OCI-LY3 (cell line): ENCODE results near the gene PCDHGB6.

Experiments used
- H2AFZ ChIP-seq: fragments of 200-600, 300-600 bp; shearing (Covaris generic); 2 replicates; pipeline ENCODE4 v1.6.0; 2014; ENCODE audit warnings: antibody characterized with exemption, low read depth, low read length
- H3K27ac ChIP-seq: fragments of 200-600, 300-600 bp; sonication (generic); 2 replicates; pipeline ENCODE4 v1.5.1; 2014; ENCODE audit warnings: mild to moderate bottlenecking, low read length, moderate library complexity, mixed read lengths
- H3K27me3 ChIP-seq: fragments of 200-600, 300-600 bp; sonication (generic); 2 replicates; pipeline ENCODE4 v1.6.1; 2014; ENCODE audit warnings: low read depth, low read length, mixed read lengths
- H3K36me3 ChIP-seq: fragments of 200-600, 300-600 bp; sonication (generic); replicated peaks from 2 replicates; pipeline ENCODE3; 2014; ENCODE audit warnings: low read depth, low read length, mixed read lengths
- H3K4me1 ChIP-seq: fragments of 300-600, 200-600 bp; sonication (generic); 2 replicates; pipeline ENCODE4 v1.6.1; 2014; ENCODE audit warnings: low read length, mixed read lengths
- H3K4me2 ChIP-seq: fragments of 200-600, 300-600 bp; sonication (generic); 2 replicates; pipeline ENCODE4 v1.6.1; 2014; ENCODE audit warnings: low read length, mixed read lengths
- H3K4me3 ChIP-seq: fragments of 300-600, 200-600 bp; sonication (generic); 2 replicates; pipeline ENCODE4 v1.5.1; 2014; ENCODE audit warnings: antibody characterized with exemption, mild to moderate bottlenecking, low read length, moderate library complexity
- H3K79me2 ChIP-seq: fragments of 300-600, 200-600 bp; shearing (Covaris generic); 2 replicates; pipeline ENCODE4 v1.6.1; 2014; ENCODE audit warnings: mild to moderate bottlenecking, low read length, mixed read lengths
- H3K9ac ChIP-seq: fragments of 300-600, 200-600 bp; shearing (Covaris generic); 2 replicates; pipeline ENCODE4 v1.6.0; 2014; ENCODE audit warnings: mild to moderate bottlenecking, low read length, moderate library complexity
- H3K9me3 ChIP-seq: fragments of 200-600, 300-600 bp; shearing (Covaris generic); 2 replicates; pipeline ENCODE4 v1.6.1; 2014; ENCODE audit warnings: low read length, mixed read lengths; ENCODE audit not compliant: insufficient read depth
- H4K20me1 ChIP-seq: fragments of 200-600, 300-600 bp; sonication (generic); 2 replicates; pipeline ENCODE4 v1.6.1; 2016; ENCODE audit warnings: low read length, mixed read lengths; ENCODE audit not compliant: insufficient read depth
- EZH2phosphoT487 ChIP-seq: fragments of 200-600 bp; shearing (Covaris generic); IDR thresholded peaks from 2 replicates; pipeline ENCODE4 v1.6.1; 2018; ENCODE audit warnings: antibody characterized with exemption, mixed run types, low read depth
- TF ChIP-seq, protein P1 (sequence below): fragments of 200-600, 300-600 bp; sonication (generic); IDR thresholded peaks from 2 replicates; pipeline ENCODE4 v1.5.1; 2014; ENCODE audit warnings: antibody characterized with exemption, low read length, low read depth

PCDHGB6 gene

DNA sequence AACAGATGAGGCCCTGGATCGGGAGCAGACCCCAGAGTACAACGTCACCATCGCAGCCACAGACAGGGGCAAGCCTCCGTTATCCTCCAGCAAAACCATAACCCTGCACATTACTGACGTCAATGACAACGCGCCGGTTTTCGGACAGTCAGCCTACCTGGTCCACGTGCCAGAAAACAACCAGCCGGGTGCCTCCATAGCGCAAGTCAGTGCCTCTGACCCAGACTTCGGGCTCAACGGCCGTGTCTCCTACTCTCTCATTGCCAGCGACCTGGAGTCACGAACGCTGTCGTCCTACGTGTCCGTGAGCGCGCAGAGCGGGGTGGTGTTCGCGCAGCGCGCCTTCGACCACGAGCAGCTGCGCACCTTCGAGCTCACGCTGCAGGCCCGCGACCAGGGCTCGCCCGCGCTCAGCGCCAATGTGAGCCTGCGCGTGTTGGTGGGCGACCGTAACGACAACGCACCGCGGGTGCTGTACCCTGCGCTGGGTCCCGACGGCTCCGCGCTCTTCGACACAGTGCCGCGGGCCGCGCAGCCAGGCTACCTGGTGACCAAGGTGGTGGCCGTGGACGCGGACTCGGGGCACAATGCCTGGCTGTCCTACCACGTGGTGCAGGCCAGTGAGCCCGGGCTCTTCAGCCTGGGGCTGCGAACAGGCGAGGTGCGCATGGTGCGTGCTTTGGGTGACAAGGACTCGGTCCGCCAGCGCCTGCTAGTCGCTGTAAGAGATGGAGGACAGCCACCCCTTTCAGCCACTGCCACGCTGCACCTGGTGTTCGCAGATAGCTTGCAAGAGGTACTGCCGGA, 11.5 kb downstream of the PCDHGB6 start:
- H3K9me3 ChIP-seq: no peaks in the 10 kb centered on the region
- no peaks in the 10 kb centered on the region for H3K36me3 ChIP-seq
- H3K27ac ChIP-seq: no peak overlapping the region
- H3K79me2 ChIP-seq: no peaks in the 10 kb centered on the region
- H2AFZ ChIP-seq: no peak overlapping the region
- H3K27me3 ChIP-seq: no peaks in the 10 kb centered on the region
- no peaks in the 10 kb centered on the region for H3K4me1 ChIP-seq
- TF ChIP-seq EZH2phosphoT487: no peak
- TF ChIP-seq, protein P1, sequence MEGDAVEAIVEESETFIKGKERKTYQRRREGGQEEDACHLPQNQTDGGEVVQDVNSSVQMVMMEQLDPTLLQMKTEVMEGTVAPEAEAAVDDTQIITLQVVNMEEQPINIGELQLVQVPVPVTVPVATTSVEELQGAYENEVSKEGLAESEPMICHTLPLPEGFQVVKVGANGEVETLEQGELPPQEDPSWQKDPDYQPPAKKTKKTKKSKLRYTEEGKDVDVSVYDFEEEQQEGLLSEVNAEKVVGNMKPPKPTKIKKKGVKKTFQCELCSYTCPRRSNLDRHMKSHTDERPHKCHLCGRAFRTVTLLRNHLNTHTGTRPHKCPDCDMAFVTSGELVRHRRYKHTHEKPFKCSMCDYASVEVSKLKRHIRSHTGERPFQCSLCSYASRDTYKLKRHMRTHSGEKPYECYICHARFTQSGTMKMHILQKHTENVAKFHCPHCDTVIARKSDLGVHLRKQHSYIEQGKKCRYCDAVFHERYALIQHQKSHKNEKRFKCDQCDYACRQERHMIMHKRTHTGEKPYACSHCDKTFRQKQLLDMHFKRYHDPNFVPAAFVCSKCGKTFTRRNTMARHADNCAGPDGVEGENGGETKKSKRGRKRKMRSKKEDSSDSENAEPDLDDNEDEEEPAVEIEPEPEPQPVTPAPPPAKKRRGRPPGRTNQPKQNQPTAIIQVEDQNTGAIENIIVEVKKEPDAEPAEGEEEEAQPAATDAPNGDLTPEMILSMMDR: no peak
- no peak overlapping the region for H3K4me3 ChIP-seq
- H3K4me2 ChIP-seq: no peak overlapping the region
- no peak overlapping the region for H3K9ac ChIP-seq
- H4K20me1 ChIP-seq: no peaks in the 10 kb centered on the region

GRCh38 chr5:141420855-141421488, 13.2 kb downstream of the PCDHGB6 start, which contains the start of gene PCDHGA11:
Gene PCDHGA11 (plus strand): TSS chr5:141421051. CDS start chr5:141421228, 177 bp downstream.
- Histone ChIP-seq H3K27ac (no peak within 1 kb of the TSS), H3K36me3 (no peaks in the 10 kb centered on the region), H3K9ac (peak within 1 kb of the TSS; percentile 61), H4K20me1 (no peaks in the 10 kb centered on the region), H3K79me2 (no peaks in the 10 kb centered on the region), H3K9me3 (no peaks in the 10 kb centered on the region), H3K4me1 (no peaks in the 10 kb centered on the region), H3K4me2 (peak within 1 kb of the TSS; percentile 89), H3K27me3 (no peaks in the 10 kb centered on the region), H3K4me3 (peak within 1 kb of the TSS; percentile 93), H2AFZ (peak within 1 kb of the TSS; percentile 95)
- TF ChIP-seq, protein P1: peak; percentile 65
- TF ChIP-seq EZH2phosphoT487: no peak

DNA sequence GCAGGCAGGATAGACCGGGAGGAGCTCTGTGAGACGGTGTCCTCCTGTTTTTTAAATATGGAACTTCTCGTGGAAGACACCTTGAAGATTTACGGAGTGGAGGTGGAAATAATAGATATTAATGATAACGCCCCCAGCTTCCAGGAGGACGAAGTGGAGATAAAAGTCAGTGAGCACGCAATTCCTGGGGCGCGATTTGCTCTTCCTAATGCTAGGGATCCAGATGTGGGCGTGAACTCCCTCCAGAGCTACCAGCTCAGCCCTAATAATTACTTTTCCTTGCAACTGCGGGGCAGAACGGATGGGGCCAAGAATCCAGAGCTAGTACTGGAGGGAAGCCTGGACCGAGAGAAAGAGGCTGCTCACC, 13.7 kb downstream of the PCDHGB6 start:
- no peak overlapping the region for H3K27ac ChIP-seq
- H3K4me2 ChIP-seq: peak overlapping the region; percentile 89
- TF ChIP-seq EZH2phosphoT487: no peak
- TF ChIP-seq, protein P1: no peak
- H3K36me3 ChIP-seq: no peaks in the 10 kb centered on the region
- no peaks in the 10 kb centered on the region for H4K20me1 ChIP-seq
- H3K27me3 ChIP-seq: no peaks in the 10 kb centered on the region
- H3K9ac ChIP-seq: peak overlapping the region; percentile 61
- no peaks in the 10 kb centered on the region for H3K79me2 ChIP-seq
- peak overlapping the region; percentile 93 for H3K4me3 ChIP-seq
- no peaks in the 10 kb centered on the region for H3K9me3 ChIP-seq
- no peaks in the 10 kb centered on the region for H3K4me1 ChIP-seq
- H2AFZ ChIP-seq: peak overlapping the region; percentile 95

GRCh38 chr5:141422742-141423291, 15.0 kb downstream of the PCDHGB6 start:
- no peak overlapping the region for H3K4me2 ChIP-seq
- H2AFZ ChIP-seq: no peak overlapping the region
- TF ChIP-seq, protein P1: no peak
- TF ChIP-seq EZH2phosphoT487: no peak
- no peak overlapping the region for H3K9ac ChIP-seq
- no peak overlapping the region for H3K4me3 ChIP-seq
- H3K9me3 ChIP-seq: no peaks in the 10 kb centered on the region
- no peaks in the 10 kb centered on the region for H3K36me3 ChIP-seq
- no peaks in the 10 kb centered on the region for H3K4me1 ChIP-seq
- H3K79me2 ChIP-seq: no peaks in the 10 kb centered on the region
- no peak overlapping the region for H3K27ac ChIP-seq
- no peaks in the 10 kb centered on the region for H4K20me1 ChIP-seq
- H3K27me3 ChIP-seq: no peaks in the 10 kb centered on the region
